Stimulated activated CD4-positive, alpha-beta T cell treated with anti-CD3 and anti-CD28 coated beads, Interleukin-1b, Interleukin-23, amount 100 ng/mL, for 4 hours (primary cell): Measurements from ENCODE around the gene KBTBD4.
"Not testable (repeated sequence)": the region's sequence is repeated elsewhere in the genome, so short reads cannot be mapped to it uniquely, and the experiment has no call there.

Experiments
- DNase-seq, 2 donors: peaks; one replicate each; pipeline ENCODE4 v3.0.0-alpha.2; 2020; ENCODE audit warnings: low read depth in 2 of 2

Gene KBTBD4

DNA sequence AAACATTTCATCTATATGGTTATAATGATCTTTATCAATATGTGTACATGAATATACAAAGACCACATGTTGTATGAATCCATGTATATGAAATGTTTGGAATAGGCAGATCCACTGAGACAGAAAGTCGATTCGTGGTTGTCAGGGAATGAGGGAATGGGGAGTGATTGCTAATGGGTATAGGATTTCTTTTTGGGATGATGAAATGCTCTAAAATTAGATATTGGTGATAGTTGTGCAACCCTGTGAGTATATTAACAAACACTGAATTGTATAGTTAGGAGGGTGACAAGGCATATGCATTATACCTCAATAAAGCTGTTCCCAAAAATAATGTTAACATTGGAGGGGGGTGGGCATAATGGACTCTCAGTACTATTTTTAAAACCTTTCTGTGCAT, 18.3 kb downstream of the KBTBD4 start:
- no peak for DNase-seq

DNA sequence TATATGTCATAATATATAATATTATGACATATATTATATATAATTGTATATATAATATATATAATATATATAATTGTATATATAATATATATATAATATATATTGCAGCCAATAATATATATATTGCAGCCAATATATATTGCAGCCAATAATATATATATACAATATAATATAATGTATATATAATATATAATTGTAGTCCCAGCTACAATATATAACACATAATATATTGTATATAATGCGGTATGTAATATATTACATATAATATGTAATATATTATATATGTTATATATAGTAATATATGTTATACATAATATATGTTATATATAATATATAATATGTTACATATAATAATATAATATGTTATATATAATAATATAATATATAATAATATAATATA, 20.1 kb downstream of the KBTBD4 start:
- DNase-seq = no peak

DNA sequence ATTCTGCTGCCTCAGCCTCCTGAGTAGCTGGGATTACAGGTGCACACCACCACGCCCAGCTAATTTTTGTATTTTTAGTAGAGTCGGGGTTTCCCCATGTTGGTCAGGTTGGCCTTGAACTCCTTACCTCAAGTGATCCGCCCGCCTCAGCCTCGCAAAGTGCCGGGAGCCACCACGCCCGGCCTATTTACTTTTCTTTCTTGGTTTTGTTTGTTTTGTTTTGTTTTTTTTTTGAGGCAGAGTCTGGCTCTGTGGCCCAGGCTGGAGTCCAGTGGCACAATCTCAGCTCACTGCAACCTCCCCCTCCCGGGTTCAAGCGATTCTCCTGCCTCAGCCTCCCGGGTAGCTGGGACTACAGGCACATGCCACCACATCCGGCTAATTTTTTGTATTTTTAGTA, 21.8 kb downstream of the KBTBD4 start:
- DNase-seq = not testable (repeated sequence)

DNA sequence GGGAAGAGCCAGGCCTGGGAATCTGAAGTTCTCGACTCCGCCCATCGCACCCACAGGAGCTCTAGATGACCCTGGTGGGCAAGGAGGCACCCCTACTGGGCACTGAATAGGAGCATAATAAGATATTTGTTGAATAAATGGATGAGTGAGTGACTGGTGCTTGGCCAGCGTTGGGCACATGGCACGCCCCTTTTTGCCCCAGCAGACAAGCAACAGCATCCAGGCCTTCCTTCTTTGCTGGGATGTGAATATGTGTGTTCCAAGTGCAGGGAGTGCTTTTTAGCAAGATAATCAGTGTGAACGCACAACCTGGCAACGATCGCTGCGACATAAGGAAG, 25.4 kb downstream of the KBTBD4 start:
- no peak for DNase-seq

DNA sequence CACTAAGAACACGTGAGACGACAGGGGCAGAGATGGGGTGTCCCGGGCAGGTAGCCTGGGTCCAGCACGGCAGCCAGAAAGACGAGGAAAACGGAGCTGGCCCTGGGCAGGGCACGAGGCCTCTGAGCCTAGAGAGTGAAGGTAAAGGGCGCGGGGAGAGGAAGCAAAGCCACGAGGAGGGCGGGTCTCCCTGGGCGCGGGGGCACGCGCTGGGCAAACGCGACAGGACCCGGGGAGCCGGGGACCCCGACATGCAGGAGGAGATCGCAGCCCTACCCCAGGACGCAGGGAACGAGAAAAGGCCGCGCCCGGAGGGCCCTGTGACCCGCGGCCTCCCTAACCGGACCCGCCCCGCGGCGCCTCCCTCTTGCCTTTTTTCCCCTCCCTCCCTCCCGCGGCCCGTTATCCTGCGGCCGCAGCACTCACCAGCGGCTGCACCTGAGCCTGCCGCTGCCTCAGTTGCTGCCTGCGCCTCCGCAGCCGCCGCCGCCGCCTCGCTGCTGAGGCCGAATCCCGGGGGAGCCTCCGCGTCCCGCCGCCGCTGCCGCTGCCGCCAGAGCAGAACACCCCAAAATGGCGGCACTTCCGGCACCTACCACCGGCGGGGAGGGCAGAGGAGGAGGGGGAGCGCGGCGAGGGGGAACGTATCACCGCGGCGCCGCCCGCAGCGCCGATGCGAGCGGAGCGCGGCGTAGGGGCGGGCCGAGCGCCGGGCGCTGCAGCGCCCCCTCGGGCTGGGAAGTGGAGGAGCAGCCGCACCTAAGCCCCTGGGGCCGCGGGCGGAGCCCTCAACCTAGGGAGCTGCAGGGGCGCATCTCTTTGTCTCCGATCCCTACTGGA, 26.0 kb downstream of the KBTBD4 start, which contains the start of gene CELF1:
TSS of gene CELF1 (minus strand) at position 567 of the 840 bp plus-strand sequence. CDS start 53,609 bp downstream, outside the sequence.
- peak; percentile 84 to 90 for DNase-seq

DNA sequence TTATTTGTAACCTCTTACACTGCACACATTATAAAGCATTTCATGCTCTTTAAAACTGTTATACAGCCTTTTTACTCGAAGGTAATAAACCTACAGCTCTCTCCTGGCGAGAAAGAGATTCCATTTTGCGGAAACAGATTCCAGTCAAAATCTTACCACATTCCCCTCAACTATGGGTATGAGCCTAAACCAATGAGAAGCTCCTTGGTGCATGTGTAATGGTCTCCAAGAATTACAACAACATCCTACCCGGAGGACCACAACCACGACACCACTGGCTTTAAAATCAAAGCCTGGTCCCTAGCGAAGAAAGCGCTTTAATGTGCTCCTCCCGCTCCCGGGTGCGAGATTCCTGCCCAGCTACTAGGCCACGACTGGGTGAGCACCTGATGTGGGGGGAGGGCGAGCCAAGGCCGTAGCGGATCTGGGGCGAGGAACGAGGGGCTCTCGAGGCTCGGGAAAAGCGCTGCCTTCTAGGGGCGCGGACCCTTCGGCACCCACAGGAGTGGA, 26.7 kb downstream of the KBTBD4 start:
- peak in 1 of 2 donors; percentile 22 for DNase-seq

DNA sequence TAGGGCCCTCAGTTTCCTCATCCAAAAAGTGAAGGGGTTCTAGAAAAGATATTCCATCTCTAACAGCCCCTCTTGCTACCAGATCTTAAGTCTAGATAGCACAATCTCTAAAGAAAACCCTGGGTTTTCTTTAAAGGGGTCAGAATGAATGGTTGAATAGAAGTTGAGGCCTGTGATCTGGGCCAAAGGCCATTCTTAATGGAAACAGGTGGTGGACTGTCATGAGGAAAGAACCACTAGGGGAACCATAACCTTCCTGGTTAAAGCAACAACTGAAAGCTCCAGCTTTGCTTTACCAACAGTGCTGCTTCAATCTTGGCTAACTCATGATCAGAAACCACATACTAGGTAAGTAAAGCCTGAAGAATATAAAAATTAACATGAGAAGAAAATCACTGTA, 27.7 kb downstream of the KBTBD4 start:
- DNase-seq = no peak

DNA sequence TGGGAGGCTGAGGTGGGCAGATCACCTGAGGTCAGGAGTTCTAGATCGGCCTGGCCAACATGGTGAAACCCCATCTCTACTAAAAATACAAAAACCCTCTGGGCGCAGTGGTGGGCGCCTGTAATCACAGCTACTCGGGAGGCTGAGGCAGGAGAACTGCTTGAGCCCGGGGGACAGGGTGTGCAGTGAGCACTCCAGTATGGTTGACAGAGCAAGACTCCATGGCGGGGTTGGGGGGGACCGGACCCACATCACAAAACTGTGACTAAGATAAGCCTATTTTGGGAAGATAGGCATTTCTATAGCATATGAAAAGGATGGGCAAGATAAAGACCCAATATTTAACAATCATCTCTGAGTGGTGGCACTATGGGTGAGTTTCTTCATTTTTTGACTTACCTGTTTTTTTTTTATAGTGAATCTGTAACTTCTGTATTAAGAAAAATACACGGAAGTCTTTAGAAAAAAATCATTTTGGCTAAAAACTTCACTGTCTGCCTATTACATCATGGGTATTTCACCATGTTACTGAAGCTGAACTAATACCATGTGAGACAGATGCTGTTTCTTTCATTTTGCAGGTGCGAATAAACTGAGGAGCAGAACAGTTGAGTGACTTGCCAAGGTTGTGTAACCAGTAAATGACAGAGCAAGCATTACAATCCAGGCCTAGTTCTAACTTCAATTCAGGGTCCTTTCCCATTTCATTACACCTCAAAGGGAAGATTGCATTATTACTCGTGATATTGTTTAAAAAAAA, 28.3 kb downstream of the KBTBD4 start:
- DNase-seq = no peak

DNA sequence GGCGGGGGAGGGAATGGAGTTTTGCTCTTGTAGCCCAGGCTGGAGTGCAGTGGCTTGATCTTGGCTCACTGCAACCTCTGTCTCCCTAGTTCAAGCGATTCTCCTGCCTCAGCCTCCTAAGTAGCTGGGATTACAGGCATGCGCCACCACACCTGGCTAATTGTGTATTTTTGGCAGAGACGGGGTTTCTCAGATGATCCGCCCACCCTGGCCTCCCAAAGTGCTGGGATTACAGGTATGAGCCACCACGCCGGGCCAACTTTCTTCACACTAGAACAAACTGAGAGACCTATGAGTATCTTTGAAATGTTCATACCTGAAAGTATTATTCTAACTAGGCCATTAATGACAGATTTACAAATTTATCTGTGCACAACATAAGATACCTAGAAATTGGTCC, 32.5 kb downstream of the KBTBD4 start:
- not testable (repeated sequence) for DNase-seq

DNA sequence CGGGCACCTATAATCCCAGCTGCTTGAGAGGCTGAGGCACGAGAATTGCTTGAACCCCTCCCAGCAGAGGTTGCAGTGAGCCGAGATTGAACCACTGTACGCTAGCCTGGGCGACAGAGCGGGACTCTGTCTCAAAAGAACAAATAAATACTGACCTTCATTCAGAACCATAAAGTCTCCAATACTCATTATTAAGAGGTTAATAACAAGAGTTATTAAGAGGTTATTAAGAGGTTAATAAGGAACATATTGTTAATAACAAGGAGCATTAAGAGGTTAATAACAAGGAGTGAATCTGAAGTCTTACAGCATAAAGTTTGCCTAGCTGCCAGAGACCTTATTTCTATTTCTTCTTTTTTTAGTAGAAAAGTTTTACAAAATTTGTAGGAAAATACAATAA, 33.5 kb downstream of the KBTBD4 start:
- no peak for DNase-seq

DNA sequence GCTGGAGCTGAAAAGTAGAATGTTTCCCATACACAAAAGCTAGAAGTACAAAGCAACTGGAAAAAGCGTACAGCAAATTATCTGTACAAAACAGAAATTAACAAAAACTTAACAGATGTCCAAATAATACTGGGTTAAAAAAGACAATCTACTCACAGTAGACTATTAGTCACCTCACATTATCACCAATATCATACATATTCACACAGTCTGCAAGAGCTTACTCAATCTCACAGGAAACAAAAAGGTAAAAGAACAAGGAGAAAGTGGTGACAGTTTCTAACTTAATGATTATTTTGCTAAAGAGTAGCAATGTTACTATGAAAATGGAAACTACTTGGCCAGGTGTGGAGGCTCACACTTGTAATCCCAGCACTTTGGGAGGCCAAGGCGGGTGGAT, 37.7 kb downstream of the KBTBD4 start:
- no peak for DNase-seq

DNA sequence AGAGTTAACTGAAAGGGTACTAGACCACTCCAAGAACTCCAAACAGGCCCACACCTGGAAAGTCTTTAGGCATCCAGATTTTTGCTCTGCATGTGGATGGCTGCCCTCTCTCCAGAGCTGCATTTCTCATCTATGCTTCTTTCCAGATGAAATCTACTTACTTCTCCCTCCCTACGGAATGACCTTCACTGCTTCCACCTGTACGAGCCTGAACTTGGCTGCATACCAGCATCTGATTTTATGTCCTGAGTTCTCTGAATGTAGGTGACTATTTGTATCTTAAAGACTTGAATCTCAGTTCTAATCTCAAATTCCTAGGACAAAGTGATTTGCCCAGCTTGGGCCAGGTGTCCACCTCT, 39.1 kb downstream of the KBTBD4 start:
- no peak for DNase-seq

DNA sequence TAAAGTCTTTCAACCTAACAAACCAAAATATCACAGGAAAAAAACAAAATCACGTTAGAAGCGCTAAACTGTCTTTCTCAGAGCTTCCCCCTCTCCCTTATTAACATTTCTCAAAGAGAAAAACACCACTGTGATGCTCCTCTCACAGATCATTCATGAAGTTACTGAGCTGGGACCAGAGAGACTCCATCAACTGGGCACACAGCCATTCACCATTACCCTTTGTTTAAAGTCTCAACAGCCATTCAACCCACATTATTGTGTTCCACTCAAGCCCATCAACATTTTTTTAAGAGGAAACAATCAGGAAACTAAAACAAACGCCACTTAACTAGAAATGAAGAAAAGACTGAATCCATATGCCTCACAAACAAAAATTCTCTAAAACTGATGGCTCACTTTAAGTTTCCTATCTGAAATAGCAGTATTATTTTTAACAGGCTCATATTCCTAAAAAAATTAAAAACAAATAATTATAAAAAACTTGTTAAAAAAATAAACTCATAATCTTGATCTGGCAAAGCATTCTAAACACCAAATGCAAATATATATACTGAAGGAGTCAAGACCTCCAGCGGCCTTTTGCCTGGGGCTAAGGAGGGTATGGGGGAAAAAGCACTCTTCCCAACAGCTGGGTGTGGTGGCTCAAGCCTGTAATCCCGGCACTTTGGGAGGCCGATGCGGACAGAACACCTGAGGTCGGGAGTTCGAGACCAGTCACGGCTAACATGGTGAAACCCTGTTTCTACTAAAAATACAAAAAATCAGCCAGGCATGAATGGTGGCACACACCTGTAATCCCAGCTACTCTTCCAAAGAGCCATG, 39.8 kb downstream of the KBTBD4 start:
- no peak for DNase-seq

DNA sequence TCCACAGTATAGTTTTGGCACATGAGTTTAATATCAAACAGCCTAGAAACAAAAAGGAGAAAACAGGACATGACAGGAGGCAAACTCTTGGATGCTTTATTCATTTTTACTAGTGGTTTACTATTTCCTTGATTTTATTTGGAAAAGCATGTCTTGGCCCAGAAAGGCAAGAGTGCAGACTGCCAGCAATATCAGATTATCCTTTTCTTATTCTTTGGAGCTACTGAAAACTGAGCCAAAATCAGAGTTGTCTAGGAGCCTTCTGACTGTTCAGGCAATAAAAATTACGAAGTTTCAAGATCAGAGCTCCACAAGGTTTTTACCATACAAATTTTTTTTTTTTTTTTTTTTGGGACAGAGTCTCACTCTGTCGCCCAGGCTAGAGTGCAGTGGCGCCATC, 41.9 kb downstream of the KBTBD4 start:
- no peak for DNase-seq

DNA sequence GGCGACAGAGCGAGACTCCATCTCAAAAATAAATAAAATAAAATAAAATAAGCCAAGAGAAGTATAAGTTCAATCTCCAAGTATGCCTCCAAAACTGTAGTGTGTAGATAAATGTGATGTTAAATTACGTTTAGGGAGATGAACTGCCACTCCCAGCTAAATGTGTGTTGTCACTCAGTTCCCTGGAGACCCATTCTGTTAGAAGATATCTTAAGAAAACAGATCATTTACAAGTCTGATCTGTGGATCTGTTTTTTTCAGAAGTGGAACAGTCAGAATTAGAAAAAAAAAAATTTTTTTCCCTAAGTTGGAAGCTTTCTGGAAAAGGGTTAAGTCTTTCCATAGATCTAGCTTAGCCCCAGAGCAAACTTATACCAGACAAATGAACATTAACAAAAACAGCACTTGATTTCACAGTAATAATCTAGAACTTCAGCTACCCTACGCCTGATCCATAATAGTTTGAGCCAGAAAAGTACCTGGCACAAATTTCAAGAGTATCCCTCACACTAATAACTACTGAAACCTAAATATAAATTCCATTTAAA, 44.0 kb downstream of the KBTBD4 start:
- no peak for DNase-seq

DNA sequence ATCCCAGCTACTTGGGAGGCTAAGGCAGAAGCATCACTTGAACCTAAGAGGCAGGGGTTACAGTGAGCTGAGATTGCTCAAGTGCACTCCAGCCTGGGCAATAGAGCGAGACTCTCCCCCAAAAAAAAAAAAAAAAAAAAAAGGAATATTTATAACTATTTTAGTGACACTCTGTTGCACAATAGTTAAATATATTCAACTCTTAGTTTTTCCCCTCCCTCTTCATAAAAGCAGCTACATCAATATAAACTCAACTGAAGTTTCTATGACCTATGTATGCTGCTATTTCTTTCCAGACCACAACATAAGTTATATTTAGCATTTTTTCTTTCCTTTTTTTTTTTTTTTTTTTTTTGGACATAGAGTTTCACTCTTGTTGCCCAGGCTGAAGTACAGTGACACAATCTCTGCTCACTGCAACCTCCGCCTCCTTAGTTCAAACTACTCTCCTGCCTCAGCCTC, 45.0 kb downstream of the KBTBD4 start:
- no peak for DNase-seq

DNA sequence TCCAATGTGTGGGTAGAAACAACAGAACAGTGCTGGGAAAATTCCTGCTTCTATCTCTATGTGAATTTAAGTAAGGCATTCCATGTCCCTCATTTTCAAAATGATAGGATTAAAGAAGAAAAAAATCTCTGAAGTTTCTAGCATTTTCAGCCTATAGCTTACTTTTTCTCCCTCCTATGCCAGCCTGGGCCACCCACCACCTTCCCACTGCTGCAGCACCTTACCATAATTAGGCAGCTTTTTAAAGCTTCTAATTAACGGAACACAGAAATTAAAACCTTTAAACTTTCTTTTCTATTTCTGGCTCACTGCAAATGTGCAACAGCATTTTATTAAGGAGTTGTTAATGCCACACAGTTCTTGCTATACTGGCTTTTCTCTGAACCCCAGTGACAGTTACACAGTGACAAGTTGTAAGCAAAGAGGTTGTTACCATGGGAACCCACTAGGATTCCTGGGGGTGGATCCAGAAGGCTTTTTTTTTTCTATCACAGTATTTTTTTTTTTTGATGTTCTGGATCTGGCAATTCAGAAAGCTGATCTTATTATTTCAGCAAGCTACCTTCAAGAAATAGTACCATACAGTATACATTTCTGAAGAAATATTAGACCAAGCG, 46.1 kb downstream of the KBTBD4 start:
- DNase-seq = no peak

DNA sequence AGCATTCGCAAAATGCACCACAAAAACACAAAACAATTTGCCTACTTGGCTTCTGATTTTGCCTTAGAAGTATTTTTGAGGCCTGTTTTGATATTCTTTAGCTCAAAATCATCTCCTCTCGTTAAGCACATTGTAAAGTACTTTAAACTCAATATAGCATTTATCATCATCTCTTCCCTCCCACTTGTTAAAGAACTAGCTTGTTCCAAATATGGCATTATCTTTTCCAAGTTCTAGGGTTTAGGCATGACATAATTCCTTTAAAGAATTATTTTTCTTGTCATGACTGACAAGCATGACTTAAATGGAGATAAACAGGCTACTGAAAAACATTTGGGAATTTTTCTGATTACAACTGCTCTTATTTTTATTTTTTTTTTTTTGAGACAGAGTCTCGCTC, 47.1 kb downstream of the KBTBD4 start:
- DNase-seq = no peak

DNA sequence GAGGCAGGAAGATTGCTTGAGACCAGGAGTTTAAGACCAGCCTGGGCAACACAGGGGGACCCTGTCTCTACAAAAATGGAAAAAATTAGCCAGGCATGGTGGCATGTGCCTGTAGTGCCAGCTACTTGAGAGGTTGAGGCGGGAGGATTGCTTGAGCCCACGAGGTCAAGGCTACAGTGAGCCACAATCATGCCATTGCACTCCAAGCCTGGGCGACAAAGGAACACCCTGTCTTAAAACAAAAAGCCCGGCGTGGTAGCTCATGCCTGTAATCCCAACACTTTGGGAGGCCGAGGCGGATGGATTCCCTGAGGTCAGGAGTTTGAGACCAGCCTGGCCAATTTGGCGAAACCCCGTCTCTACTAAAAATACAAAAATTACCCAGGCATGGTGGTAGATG, 48.0 kb downstream of the KBTBD4 start:
- not testable (repeated sequence) for DNase-seq

DNA sequence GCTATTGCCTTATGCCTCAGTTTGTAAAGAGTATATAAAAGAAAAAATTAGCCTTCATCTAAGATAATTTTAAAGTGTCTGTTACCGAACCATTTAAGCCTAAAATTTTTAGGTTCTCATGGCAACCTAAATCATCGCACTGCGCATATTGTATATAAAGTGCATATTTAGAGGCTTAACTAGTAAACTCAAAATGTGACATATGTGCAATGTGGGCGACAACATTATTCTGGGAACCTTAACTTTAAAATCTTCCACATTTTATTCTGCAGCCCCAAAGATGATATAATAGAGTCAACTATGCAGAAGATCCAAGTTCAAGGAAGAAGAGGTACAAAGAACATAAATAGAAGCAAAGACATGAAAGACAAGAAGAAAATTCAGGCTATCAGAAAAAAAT, 48.8 kb downstream of the KBTBD4 start:
- DNase-seq = no peak

DNA sequence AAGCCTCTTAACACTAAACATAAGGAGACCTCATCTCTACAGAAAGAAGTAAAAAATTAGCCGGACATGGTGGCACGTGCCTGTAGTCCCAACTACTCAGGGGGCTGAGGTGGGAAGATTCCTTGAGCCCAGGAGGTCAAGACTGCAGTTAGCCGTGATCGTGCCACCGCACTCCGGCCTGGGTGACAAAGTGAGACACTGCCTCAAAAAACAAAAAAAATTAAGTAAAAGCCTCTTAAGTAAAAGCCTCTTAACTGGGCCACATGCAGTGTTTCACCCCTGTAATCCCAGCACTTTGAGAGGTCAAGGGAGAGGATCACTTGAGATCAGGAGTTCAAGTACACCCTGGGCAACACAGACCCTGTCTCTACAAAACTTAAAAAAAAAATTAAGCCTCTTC, 51.6 kb downstream of the KBTBD4 start:
- no peak for DNase-seq
